Measurements from ENCODE around the gene IFITM5. TPM values are rescaled to one million over a fixed set of nuclear protein-coding genes. Genes with fewer than 3 reads are reported as not detected.
"Not testable (repeated sequence)": the region's sequence is repeated elsewhere in the genome, so short reads cannot be mapped to it uniquely, and the experiment has no call there.

Gene IFITM5
- total RNA-seq, 2 experiments from 2014 or later: not detected

DNA sequence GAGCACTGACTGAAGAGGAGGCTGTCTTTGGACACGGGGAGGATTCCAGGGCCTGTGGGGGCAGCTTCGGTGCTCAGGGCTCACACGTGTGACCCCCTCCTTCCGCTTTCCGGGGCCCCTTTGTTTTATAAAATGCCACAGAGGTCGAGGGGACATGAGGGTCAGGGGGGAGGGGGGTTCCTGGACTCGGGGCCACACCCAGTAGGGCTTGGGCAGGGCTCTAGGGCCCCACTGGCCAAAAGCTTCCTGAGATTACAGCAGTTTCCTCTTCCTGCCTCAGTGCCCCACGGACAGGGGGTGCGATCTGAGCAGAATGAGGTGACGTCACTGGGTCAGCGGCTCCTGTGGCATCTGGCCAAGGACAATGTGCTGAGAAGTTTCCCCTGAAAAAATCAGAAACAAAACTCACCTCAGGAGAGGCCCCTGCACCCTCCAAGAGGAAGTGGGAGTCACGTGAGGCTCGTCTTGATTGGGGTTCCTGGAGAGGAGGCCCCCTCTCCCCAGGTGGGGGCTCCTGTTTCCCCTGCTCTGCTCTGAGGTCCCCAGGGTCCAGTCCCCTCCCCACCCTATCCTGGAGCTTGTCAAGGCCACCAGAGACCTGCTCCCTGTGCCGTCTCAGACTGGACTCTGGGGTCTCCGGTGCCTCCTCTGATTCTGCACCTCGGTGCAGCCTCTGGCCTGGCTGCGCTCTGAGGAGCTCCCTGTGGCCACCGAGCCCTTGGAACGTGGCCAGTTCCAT, 27.7 kb upstream of the IFITM5 start:
- no peaks in the 10 kb centered on the region for H3K27me3 Mint-ChIP-seq (ENCODE audit: low read depth)
- H3K27ac Mint-ChIP-seq: peak overlapping the region; percentile 98
- H3K4me3 Mint-ChIP-seq: peak overlapping the region; percentile 74
- ChIA-PET CTCF (interaction anchor here (0.7 to 4.4 kb wide), 9 partner anchors 10 to 399 kb away, joined by 3 to 16 read pairs (median 5); no protein-coding TSS in a partner anchor), POLR2A (interaction anchor here (0.5 to 2.3 kb wide), 8 partner anchors 11 to 59 kb away, joined by 3 to 30 read pairs (median 4); no protein-coding TSS in a partner anchor)
- H3K4me1 Mint-ChIP-seq (ENCODE audit: low read depth): peaks cover 83% of the 10 kb centered on the region
- ATAC-seq (peak; percentile 63), DNase-seq (peak; percentile 85)
- peaks cover 4% of the 10 kb centered on the region for H3K9me3 Mint-ChIP-seq (ENCODE audit: insufficient read depth)
- peaks cover 16% of the 10 kb centered on the region for H3K36me3 Mint-ChIP-seq (ENCODE audit: low read depth)

DNA sequence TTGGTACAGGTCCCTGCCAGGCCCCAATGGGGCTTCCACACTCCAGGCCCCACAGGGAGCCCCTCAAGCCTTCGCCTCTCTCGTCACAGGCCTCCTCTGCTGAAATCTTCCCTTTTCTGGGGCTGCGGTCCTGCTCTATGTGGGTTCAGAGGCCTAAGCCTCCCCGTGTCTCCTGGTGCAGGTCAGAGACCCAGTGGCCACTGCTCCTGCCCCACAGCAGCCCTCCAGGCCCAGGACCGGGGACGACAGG, 27.2 kb upstream of the IFITM5 start:
- H3K4me3 Mint-ChIP-seq: peak overlapping the region; percentile 74
- peaks cover 14% of the 10 kb centered on the region for H3K36me3 Mint-ChIP-seq (ENCODE audit: low read depth)
- H3K9me3 Mint-ChIP-seq (ENCODE audit: insufficient read depth): peaks cover 4% of the 10 kb centered on the region
- POLR2A ChIA-PET: interaction anchor here (1.3 to 2.3 kb wide), 5 partner anchors 10 to 59 kb away, joined by 3 to 30 read pairs (median 9); no protein-coding TSS in a partner anchor
- peak; percentile 14 for ATAC-seq
- CTCF ChIA-PET: interaction anchor here (1.5 to 4.4 kb wide), 5 partner anchors 21 to 122 kb away, joined by 4 to 16 read pairs (median 7); no protein-coding TSS in a partner anchor
- H3K27me3 Mint-ChIP-seq (ENCODE audit: low read depth): no peaks in the 10 kb centered on the region
- peak overlapping the region; percentile 98 for H3K27ac Mint-ChIP-seq
- no peak for DNase-seq
- H3K4me1 Mint-ChIP-seq (ENCODE audit: low read depth): peaks cover 78% of the 10 kb centered on the region

DNA sequence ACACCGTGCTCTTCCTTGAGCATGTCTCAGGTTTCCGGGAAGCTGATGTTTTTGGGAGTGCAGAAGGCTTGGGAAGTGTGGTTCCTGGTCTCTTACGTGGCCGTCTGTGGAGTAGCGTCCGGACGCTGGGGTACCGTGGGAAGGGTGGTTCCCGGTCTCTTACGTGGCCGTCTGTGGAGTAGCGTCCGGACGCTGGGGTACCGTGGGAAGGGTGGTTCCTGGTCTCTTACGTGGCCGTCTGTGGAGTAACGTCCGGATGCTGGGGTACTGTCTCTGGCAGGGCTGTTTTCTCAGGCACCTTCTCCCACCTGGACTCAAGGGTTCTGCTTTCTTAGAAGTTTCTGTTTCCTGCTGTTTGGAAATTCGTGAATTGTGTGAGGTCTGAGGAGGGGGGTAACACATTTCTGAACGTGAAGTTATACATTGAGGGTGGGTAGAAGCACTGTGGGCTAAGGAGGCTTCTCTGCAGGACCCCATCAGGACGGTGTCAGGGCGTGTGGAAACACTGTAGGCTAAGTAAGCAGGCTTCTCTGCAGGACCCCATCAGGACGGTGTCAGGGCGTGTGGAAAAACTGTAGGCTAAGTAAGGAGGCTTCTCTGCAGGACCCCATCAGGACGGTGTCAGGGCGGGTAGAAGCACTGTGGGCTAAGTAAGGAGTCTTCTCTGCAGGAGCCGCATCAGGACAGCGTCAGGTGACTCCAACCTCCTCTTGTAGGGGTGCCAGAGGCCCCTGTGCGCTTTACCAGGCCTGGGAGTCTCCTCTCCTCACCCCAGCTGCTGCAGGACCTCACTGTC, 26.7 kb upstream of the IFITM5 start:
- H3K36me3 Mint-ChIP-seq (ENCODE audit: low read depth): peaks cover 14% of the 10 kb centered on the region
- ChIA-PET CTCF (interaction anchor here (1.5 to 4.4 kb wide), 5 partner anchors 20 to 122 kb away, joined by 4 to 16 read pairs (median 7); no protein-coding TSS in a partner anchor), POLR2A (interaction anchor here (0.8 to 2.3 kb wide), 7 partner anchors 10 to 29 kb away, joined by 3 to 30 read pairs (median 9); no protein-coding TSS in a partner anchor)
- DNase-seq (peak; percentile 39), ATAC-seq (no peak)
- no peaks in the 10 kb centered on the region for H3K27me3 Mint-ChIP-seq (ENCODE audit: low read depth)
- H3K4me1 Mint-ChIP-seq (ENCODE audit: low read depth): peaks cover 72% of the 10 kb centered on the region
- H3K4me3 Mint-ChIP-seq: peak overlapping the region; percentile 74
- peak overlapping the region; percentile 98 for H3K27ac Mint-ChIP-seq
- H3K9me3 Mint-ChIP-seq (ENCODE audit: insufficient read depth): peaks cover 4% of the 10 kb centered on the region

DNA sequence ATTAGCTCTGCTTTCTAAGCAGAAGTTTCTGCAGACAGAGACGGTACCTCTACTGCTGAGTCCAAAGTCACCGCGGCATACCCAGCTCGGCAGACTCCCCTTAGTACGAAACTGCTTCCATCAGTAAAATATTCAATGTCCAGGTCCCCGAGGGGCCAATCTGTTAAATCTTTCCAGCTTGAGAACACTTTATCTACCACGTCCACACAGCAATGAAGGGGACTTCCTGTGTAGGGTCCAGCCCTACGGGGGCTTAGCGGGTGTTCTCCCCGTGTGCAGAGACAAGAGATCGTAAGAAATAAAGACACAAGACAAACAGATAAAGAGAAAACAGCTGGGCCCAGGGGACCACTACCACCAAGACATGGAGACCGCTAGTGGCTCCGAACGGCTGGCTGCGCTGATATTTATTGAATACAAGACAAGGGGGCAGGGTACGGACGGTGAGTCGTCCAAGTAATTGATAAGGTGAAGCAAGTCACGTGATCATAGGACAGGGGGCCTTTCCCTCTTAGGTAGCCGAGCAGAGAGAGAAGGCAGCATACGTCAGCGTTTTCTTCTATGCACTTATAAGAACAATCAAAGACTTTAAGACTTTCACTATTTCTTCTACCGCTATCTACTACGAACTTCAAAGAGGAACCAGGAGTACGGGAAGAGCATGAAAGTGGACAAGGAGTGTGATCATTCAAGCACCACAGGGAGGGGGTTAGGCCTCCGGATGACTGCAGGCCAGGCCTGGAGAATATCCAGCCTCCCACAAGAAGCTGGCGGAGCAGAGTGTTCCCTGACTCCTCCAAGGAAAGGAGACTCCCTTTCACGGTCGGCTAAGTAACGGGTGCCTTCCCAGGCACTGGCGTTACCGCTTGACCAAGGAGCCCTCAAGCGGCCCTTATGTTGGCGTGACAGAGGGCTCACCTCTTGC, 25.5 kb upstream of the IFITM5 start:
- H3K4me1 Mint-ChIP-seq (ENCODE audit: low read depth): peaks cover 71% of the 10 kb centered on the region
- H3K4me3 Mint-ChIP-seq; DNase-seq; H3K9me3 Mint-ChIP-seq (ENCODE audit: insufficient read depth); H3K27ac Mint-ChIP-seq; ATAC-seq; H3K27me3 Mint-ChIP-seq (ENCODE audit: low read depth): not testable (repeated sequence)
- CTCF ChIA-PET: interaction anchor here (1.1 to 2.2 kb wide), 3 partner anchors 19 to 87 kb away, joined by 3 to 8 read pairs (median 5); no protein-coding TSS in a partner anchor
- POLR2A ChIA-PET: interaction anchor here (0.7 to 2.2 kb wide), 5 partner anchors 8 to 31 kb away, joined by 3 to 15 read pairs (median 4); partner anchors contain the start of gene IFITM2
- H3K36me3 Mint-ChIP-seq (ENCODE audit: low read depth): peaks cover 21% of the 10 kb centered on the region

DNA sequence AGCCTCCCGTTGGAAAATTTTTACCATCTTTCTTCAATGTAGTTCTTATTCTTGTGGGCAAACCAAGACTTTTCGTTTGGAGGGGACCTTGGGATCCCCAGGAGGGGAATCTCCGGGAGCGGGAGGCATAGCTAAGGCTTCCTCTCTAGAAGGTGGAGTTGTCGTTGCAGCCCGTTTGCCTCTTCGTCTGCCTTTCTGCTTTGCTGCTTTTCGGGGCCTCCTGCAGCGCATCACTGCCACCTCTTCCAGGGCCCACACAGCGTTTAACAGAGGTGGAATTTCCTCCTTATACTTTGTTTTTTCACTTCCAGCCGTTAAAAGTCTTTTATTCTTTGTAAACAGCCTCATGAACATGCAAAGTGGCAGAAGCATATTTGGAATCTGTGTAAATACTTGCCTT, 24.8 kb upstream of the IFITM5 start:
- Mint-ChIP-seq H3K4me3 (no peak overlapping the region), H3K27ac (peak overlapping the region; percentile 20)
- POLR2A ChIA-PET: interaction anchor here (0.7 to 2.2 kb wide), 5 partner anchors 8 to 31 kb away, joined by 3 to 15 read pairs (median 4); partner anchors contain the start of gene IFITM2

DNA sequence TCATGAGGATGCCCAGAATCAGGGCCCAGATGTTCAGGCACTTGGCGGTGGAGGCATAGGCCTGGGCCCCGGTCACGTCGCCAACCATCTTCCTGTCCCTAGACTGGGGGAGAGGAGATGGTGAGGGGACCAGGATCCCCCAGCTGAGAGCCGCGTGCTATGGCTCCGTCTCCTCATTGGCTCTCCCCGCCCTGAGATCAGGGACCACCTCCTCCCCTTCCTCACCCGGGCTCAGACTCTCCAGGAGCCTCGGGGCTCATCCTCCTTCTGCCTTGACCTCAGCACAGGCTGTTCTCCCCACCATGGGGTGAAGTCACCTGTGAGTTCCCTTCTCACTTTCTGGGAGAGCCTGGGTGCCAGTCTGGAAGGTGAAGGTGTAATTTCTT, 20.6 kb upstream of the IFITM5 start:
- peaks cover 44% of the 10 kb centered on the region for H3K36me3 Mint-ChIP-seq (ENCODE audit: low read depth)
- CTCF ChIA-PET; H3K9me3 Mint-ChIP-seq (ENCODE audit: insufficient read depth); H3K27me3 Mint-ChIP-seq (ENCODE audit: low read depth): not testable (repeated sequence)
- ATAC-seq (peak; percentile 9), DNase-seq (peak; percentile 56)
- POLR2A ChIA-PET: interaction anchor here (0.8 to 1.8 kb wide), 4 partner anchors 11 to 36 kb away, joined by 3 to 6 read pairs (median 4); partner anchors contain the start of gene IFITM2
- H3K4me1 Mint-ChIP-seq (ENCODE audit: low read depth): peaks cover 30% of the 10 kb centered on the region
- H3K27ac Mint-ChIP-seq: peak overlapping the region; percentile 98
- peak overlapping the region; percentile 94 for H3K4me3 Mint-ChIP-seq

More for the DNA sequence above, 24.8 kb upstream of the IFITM5 start:
- DNase-seq (no peak), ATAC-seq (no peak)
- Mint-ChIP-seq H3K4me1 (ENCODE audit: low read depth) (peaks cover 64% of the 10 kb centered on the region), H3K36me3 (ENCODE audit: low read depth) (peaks cover 19% of the 10 kb centered on the region), H3K27me3 (ENCODE audit: low read depth) (no peaks in the 10 kb centered on the region), H3K9me3 (ENCODE audit: insufficient read depth) (peaks cover 1% of the 10 kb centered on the region)
- CTCF ChIA-PET: interaction anchor here (1.1 to 2.2 kb wide), 3 partner anchors 18 to 87 kb away, joined by 3 to 8 read pairs (median 5); no protein-coding TSS in a partner anchor

DNA sequence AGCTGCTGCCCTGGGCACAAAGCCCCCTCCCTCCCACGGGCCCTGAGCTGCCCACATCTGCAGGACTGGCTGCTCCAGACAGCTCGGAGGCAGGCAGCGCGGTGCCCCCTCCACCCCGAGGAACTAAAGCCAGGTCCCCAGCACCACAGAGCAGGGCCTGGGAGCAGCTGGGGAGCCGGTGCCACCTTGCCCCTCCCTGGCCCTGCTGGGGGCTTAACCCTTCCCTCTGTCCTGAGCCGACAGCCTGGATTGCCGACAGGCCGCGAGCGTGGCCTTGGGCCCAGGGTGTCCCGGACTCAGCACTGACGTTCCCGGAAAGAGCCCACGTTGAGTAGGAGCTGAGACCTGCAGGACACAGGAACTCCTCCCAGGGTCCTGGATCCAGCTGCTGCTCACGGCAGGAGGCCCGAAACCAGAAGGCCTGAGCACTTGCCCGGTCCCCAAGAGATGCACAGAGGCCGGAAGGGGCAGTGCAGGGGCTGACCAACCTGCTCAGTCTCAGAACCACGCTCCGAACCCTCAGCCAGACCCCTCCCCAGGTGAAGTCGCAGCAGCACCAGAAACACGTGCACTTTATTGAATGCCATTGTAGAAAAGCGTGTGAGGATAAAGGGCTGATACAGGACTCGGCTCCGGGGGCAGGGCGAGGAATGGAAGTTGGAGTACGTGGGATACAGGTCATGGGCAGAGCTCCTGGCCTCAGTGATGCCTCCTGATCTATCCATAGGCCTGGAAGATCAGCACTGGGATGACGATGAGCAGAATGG, 20.0 kb upstream of the IFITM5 start:
- DNase-seq (peak; percentile 57), ATAC-seq (peak; percentile 37)
- peaks cover 50% of the 10 kb centered on the region for H3K36me3 Mint-ChIP-seq (ENCODE audit: low read depth)
- H3K27me3 Mint-ChIP-seq (ENCODE audit: low read depth); H3K9me3 Mint-ChIP-seq (ENCODE audit: insufficient read depth): not testable (repeated sequence)
- peaks cover 25% of the 10 kb centered on the region for H3K4me1 Mint-ChIP-seq (ENCODE audit: low read depth)
- ChIA-PET POLR2A (interaction anchor here (0.8 to 1.8 kb wide), 5 partner anchors 10 to 36 kb away, joined by 3 to 6 read pairs (median 5); partner anchors contain the start of gene IFITM2), CTCF (interaction anchor here (0.7 kb wide), 1 partner anchor 36 kb away, joined by 3 read pairs; no protein-coding TSS in a partner anchor)
- H3K4me3 Mint-ChIP-seq: peak overlapping the region; percentile 94
- H3K27ac Mint-ChIP-seq: peak overlapping the region; percentile 98

DNA sequence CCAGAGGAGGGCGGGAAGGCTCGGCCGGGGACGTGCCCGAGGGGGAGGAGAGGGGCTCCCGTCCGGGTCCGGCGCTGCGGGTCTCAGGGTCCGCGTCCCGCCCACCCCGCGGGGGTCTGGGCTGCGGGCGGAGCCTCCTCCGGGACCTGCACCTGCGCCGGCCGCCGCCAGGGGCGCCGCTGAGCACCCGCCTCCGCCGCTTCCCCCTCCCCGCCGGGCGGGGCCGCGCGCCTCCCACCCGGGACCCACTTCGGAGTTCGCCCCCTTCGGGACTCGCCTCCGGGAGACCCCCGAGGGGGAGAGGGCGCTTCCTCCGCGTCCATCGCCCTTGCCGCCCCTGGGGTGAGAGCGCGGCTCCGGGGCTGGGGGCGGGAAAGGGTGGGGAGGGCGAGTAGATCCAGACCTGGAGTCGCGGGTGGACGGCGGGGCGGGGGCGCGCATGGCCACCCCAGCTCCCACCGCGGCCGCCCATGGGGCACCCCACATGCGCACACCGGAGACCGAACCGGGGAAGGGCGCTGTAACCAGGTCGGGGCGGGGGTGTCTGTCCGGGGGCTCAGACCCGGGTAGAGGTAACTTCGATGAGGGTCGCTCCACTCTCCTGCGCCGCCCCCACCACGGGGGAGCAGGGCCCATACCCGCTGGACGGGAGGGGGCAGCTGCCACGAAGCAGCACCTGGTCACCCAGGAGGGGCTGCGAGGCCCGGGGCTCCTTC, 19.2 kb upstream of the IFITM5 start:
- peak overlapping the region; percentile 94 for H3K4me3 Mint-ChIP-seq
- not testable (repeated sequence) for H3K27me3 Mint-ChIP-seq (ENCODE audit: low read depth); H3K9me3 Mint-ChIP-seq (ENCODE audit: insufficient read depth)
- peak; percentile 10 for ATAC-seq
- peak overlapping the region; percentile 39 for H3K27ac Mint-ChIP-seq
- H3K4me1 Mint-ChIP-seq (ENCODE audit: low read depth): peaks cover 19% of the 10 kb centered on the region
- DNase-seq: peak; percentile 38
- peaks cover 55% of the 10 kb centered on the region for H3K36me3 Mint-ChIP-seq (ENCODE audit: low read depth)
- ChIA-PET CTCF (interaction anchor here (1.2 to 4.0 kb wide), 8 partner anchors 9 to 130 kb away, joined by 3 to 38 read pairs (median 7); partner anchors contain the start of gene IFITM2), POLR2A (interaction anchor here (1.1 to 4.5 kb wide), 9 partner anchors 9 to 111 kb away, joined by 3 to 60 read pairs (median 15); partner anchors contain the start of genes BET1L, IFITM2, IFITM5 and RIC8A)

DNA sequence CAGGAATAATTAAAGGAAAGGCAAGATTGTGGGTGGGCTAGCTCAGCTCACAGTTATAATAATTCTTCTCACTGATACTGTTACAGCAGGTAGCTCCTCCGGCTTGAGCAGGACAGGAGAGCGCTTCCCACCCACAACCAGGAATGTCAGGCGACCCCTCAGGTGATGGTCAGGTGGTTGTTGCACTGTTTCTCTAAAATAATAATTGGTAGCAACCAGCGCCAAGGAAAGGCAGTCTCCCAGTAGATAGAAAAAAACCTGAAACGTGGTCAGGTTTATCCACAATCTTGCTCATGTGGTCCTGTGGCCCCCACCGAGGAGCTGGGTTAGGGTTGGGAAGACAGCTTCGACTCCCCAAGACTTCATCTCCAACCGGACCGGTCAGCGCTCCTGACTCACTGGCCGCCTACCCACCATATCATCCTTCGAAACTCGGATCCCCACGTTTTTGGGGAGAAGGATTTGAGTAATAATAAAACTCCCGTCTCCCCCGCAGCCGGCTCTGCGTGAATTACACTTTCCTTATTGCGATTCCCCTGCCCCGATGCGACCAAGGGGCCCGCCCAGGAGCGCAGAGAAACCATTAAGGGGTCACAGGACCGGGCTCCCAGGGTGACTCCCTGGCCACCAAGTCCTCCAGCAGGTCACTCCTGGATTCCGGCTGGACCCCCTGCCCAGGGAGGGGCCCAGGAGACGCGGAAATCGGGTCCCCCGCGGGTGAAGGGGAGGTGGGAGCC, 18.5 kb upstream of the IFITM5 start:
- Mint-ChIP-seq H3K27ac (peak overlapping the region; percentile 98), H3K36me3 (ENCODE audit: low read depth) (peaks cover 61% of the 10 kb centered on the region), H3K4me3 (peak overlapping the region; percentile 87), H3K4me1 (ENCODE audit: low read depth) (peaks cover 22% of the 10 kb centered on the region)
- ATAC-seq; H3K9me3 Mint-ChIP-seq (ENCODE audit: insufficient read depth); H3K27me3 Mint-ChIP-seq (ENCODE audit: low read depth): not testable (repeated sequence)
- POLR2A ChIA-PET: interaction anchor here (0.6 to 4.8 kb wide), 21 partner anchors 9 to 403 kb away, joined by 3 to 73 read pairs (median 15); partner anchors contain the start of genes BET1L, IFITM2, IFITM5 and NLRP6
- CTCF ChIA-PET: interaction anchor here (0.8 to 4.0 kb wide), 16 partner anchors 9 to 201 kb away, joined by 3 to 38 read pairs (median 6); partner anchors contain the start of genes IFITM2 and PGGHG
- DNase-seq: peak; percentile 46
